NCI-H2081 treated with DMSO at 0.1 percent for 48 hours (cell line): ENCODE results near the gene KLHDC3.

Experiments used
- DNase-seq: peaks from one replicate; lab custom pipeline; 2025; lab: John Stamatoyannopoulos, UW

Gene KLHDC3

GRCh38 chr6:43013843-43014433 is at the start of gene KLHDC3, which contains the start of gene MEA1:
Gene KLHDC3 (plus strand): TSS chr6:43014249. CDS start chr6:43017193, 2,944 bp downstream.
Gene MEA1 (minus strand): TSS chr6:43013946. CDS start chr6:43013813, 133 bp downstream.
- DNase-seq = peak; percentile 99

GRCh38 chr6:42966571-42966970 is 47.5 kb upstream of the KLHDC3 start:
- no peak for DNase-seq

GRCh38 chr6:42967228-42967627 is 46.8 kb upstream of the KLHDC3 start:
- no peak for DNase-seq

- DNase-seq = no peak
Measured at GRCh38 chr6:42968126-42968701, 45.8 kb upstream of the KLHDC3 start.

- DNase-seq = no peak
Measured at GRCh38 chr6:42968783-42969182, 45.3 kb upstream of the KLHDC3 start.

- DNase-seq = no peak
Measured at GRCh38 chr6:42969431-42969830, 44.6 kb upstream of the KLHDC3 start.

- no peak for DNase-seq
Measured at GRCh38 chr6:42969934-42970333, 44.1 kb upstream of the KLHDC3 start.

GRCh38 chr6:42970871-42971612 is 43.0 kb upstream of the KLHDC3 start:
- no peak for DNase-seq

- no peak for DNase-seq
Measured at GRCh38 chr6:42971746-42972327, 42.2 kb upstream of the KLHDC3 start.

GRCh38 chr6:42973926-42974325 is 40.1 kb upstream of the KLHDC3 start:
- DNase-seq = no peak

- DNase-seq = no peak
Measured at GRCh38 chr6:42974919-42975505, 39.0 kb upstream of the KLHDC3 start.

- no peak for DNase-seq
Measured at GRCh38 chr6:42978487-42978838, 35.6 kb upstream of the KLHDC3 start.

- peak; percentile 22 for DNase-seq
Measured at GRCh38 chr6:42978839-42979522, 35.1 kb upstream of the KLHDC3 start, which contains the start of gene PEX6. Gene PEX6 (minus strand): TSS chr6:42979181. CDS start chr6:42979150, 31 bp downstream.

GRCh38 chr6:42979523-42980177 is 34.4 kb upstream of the KLHDC3 start:
- no peak for DNase-seq

- DNase-seq = no peak
Measured at GRCh38 chr6:42981836-42982235, 32.2 kb upstream of the KLHDC3 start.

- DNase-seq = peak; percentile 98
Measured at GRCh38 chr6:42984001-42984923, 29.8 kb upstream of the KLHDC3 start, which contains the start of gene PPP2R5D. Gene PPP2R5D (plus strand): TSS chr6:42984570. CDS start chr6:42984678, 108 bp downstream.

GRCh38 chr6:42984924-42985475 is 29.0 kb upstream of the KLHDC3 start:
- DNase-seq = no peak

- no peak for DNase-seq
Measured at GRCh38 chr6:42987533-42988451, 26.3 kb upstream of the KLHDC3 start.
